Left ventricle myocardium inferior (tissue), 1 donor: ENCODE results near the gene LTBP4. TPM values are rescaled to one million over a fixed set of nuclear protein-coding genes. Genes with fewer than 3 reads are reported as not detected.

Experiments
- DNase-seq: peaks from one replicate; pipeline ENCODE4 v3.0.0-alpha.2; 2020
- H3K27ac ChIP-seq: fragments of 200-600 bp; replicated peaks from 2 replicates; pipeline ENCODE4 v1.8.0; 2021
- H3K27me3 ChIP-seq: fragments of 200-600 bp; 2 replicates; pipeline ENCODE4 v1.8.0; 2021; ENCODE audit warnings: low read depth
- H3K36me3 ChIP-seq: fragments of 200-600 bp; 2 replicates; pipeline ENCODE4 v1.8.0; 2021
- H3K4me1 ChIP-seq: fragments of 200-600 bp; 2 replicates; pipeline ENCODE4 v1.8.0; 2021
- H3K4me3 ChIP-seq: fragments of 200-600 bp; 2 replicates; pipeline ENCODE4 v1.8.0; 2021; ENCODE audit warnings: mild to moderate bottlenecking, moderate library complexity
- H3K9me3 ChIP-seq: fragments of 200-600 bp; replicated peaks from 2 replicates; pipeline ENCODE4 v1.8.0; 2021
- intact Hi-C: fragments of 100-400 bp; cut with micrococcal nuclease; formaldehyde crosslinking; loops from one replicate; pipeline ENCODE4 v1.11.0; 2022
- total RNA-seq: library from RNA; stranded (reverse); fragmentation: NEBNext Ultra II Directional; extraction: Animal tissue kit (Norgen Biotek cat#: 25700); gene quantifications from one replicate; pipeline ENCODE4 v1.2.1, GENCODE V29; 2021
- TF ChIP-seq, protein P1 (sequence below): fragments of 200-600 bp; IDR thresholded peaks from 2 replicates; pipeline ENCODE4 v1.8.0; 2021; ENCODE audit warnings: antibody characterized with exemption, mild to moderate bottlenecking, borderline replicate concordance
- donor health status: DM: no; HTN: yes; CAD: no; lungs with severe emphysema.

LTBP4 gene
- total RNA-seq, 1 donor from 2014 or later = 260 TPM

DNA sequence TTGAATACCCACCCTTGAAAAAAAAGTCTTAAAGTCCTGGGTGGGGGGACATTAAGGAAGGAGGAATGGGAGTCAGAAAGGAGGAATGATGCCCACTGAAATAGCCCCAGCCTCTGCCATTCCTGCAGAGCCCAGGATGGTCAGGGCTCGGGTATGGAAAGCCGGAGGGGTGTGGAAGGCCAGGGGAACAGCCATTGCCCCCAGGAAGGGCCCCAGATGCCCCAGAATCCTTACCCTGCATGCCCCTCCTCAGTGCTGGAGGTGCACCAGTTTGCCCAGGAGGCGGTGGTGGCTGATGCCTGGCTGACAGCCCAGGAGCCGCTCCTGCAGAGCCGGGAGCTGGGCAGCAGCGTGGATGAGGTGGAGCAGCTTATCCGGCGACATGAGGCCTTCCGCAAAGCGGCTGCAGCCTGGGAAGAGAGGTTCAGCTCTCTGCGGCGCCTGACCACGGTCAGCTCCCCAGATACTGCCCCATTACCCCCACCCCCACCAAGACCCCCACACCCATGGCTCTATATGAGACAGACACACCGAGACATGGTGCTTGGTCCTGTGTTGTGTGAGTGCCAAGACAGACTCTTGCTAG is 35.2 kb upstream of the LTBP4 start:
- H3K27ac ChIP-seq = no peak overlapping the region
- H3K36me3 ChIP-seq = no peaks in the 10 kb centered on the region
- peaks cover 14% of the 10 kb centered on the region for H3K4me1 ChIP-seq
- H3K4me3 ChIP-seq = no peak overlapping the region
- DNase-seq = no peak
- no peaks in the 10 kb centered on the region for H3K9me3 ChIP-seq
- intact Hi-C loops = no loop called here
- TF ChIP-seq, protein P1, sequence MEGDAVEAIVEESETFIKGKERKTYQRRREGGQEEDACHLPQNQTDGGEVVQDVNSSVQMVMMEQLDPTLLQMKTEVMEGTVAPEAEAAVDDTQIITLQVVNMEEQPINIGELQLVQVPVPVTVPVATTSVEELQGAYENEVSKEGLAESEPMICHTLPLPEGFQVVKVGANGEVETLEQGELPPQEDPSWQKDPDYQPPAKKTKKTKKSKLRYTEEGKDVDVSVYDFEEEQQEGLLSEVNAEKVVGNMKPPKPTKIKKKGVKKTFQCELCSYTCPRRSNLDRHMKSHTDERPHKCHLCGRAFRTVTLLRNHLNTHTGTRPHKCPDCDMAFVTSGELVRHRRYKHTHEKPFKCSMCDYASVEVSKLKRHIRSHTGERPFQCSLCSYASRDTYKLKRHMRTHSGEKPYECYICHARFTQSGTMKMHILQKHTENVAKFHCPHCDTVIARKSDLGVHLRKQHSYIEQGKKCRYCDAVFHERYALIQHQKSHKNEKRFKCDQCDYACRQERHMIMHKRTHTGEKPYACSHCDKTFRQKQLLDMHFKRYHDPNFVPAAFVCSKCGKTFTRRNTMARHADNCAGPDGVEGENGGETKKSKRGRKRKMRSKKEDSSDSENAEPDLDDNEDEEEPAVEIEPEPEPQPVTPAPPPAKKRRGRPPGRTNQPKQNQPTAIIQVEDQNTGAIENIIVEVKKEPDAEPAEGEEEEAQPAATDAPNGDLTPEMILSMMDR = no peak
- peaks cover 79% of the 10 kb centered on the region for H3K27me3 ChIP-seq

DNA sequence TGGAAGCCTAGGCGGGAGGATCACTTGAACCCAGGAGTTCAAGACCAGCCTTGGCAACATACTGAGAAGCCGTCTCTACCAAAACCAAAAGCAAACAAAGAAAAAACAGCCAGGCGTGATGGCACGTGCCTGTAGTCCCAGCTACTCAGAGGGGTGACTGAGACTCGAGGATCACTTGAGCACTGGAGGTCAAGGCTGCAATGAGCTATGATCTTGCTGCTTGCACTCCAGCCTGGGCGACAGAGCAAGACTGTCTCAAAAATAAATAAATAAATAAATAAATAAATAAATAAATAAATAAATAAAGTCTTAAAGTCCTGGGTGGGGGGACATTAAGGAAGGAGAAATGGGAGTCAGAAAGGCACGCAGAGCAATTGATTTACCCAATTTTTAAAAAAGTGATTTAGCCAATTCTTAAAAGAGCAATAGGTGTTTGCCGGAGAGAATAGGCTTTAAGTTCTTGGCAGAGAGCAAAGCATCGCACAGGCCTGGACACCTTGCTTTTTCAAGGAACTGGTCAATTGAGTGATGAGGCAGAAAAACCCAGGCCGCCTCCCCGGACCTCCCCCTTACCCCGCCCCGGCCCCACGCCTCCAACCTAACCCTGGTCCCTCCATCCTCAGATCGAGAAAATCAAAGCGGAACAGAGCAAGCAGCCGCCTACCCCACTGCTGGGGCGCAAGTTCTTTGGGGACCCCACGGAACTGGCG is 34.0 kb upstream of the LTBP4 start:
- no peaks in the 10 kb centered on the region for H3K36me3 ChIP-seq
- H3K4me1 ChIP-seq = peaks cover 14% of the 10 kb centered on the region
- peaks cover 67% of the 10 kb centered on the region for H3K27me3 ChIP-seq
- no peaks in the 10 kb centered on the region for H3K9me3 ChIP-seq
- DNase-seq = no peak
- no peak overlapping the region for H3K27ac ChIP-seq
- TF ChIP-seq, protein P1 = no peak
- intact Hi-C loops = no loop called here
- peak overlapping the region; percentile 52 for H3K4me3 ChIP-seq

DNA sequence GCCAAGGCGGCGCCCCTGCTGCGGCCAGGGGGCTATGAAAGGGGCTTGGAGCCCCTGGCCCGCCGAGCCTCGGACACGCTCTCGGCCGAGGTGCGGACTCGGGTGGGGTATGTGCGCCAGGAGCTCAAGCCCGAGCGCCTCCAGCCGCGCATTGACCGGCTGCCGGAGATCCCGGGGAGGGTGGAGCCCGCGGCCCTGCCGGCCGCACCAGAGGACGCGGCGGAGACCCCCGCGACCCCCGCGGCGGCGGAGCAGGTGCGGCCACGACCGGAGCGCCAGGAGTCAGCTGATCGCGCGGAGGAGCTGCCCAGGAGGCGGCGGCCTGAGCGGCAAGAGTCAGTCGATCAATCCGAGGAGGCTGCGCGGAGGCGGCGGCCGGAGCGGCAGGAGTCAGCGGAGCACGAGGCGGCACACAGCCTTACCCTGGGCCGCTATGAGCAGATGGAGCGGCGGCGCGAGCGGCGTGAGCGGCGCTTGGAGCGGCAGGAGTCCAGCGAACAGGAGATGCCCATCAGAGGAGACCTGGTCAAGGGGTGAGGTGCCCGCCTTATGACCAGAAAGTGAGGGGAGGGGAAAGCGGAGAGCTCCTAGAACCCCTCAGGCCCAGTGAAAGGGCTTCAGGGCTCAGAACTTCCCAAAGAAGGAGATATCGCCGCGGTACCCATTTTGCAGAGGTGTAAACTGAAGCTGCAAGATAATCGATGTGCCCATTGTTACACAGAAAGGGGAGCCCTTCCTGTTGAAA is 33.2 kb upstream of the LTBP4 start:
- peaks cover 60% of the 10 kb centered on the region for H3K27me3 ChIP-seq
- intact Hi-C loops = no loop called here
- H3K36me3 ChIP-seq = no peaks in the 10 kb centered on the region
- TF ChIP-seq, protein P1 = no peak
- peaks cover 14% of the 10 kb centered on the region for H3K4me1 ChIP-seq
- no peaks in the 10 kb centered on the region for H3K9me3 ChIP-seq
- H3K4me3 ChIP-seq = peak overlapping the region; percentile 52
- H3K27ac ChIP-seq = no peak overlapping the region
- DNase-seq = no peak

- Histone ChIP-seq H3K27ac (peak overlapping the region; percentile 33), H3K4me3 (peak overlapping the region; percentile 60), H3K9me3 (no peaks in the 10 kb centered on the region), H3K4me1 (peaks cover 14% of the 10 kb centered on the region), H3K27me3 (peaks cover 34% of the 10 kb centered on the region), H3K36me3 (no peaks in the 10 kb centered on the region)
- DNase-seq = peak; percentile 99
- TF ChIP-seq, protein P1 = no peak
- intact Hi-C loops = no loop called here
Measured at GRCh38 chr19:40570313-40571004, 30.7 kb upstream of the LTBP4 start.

DNA sequence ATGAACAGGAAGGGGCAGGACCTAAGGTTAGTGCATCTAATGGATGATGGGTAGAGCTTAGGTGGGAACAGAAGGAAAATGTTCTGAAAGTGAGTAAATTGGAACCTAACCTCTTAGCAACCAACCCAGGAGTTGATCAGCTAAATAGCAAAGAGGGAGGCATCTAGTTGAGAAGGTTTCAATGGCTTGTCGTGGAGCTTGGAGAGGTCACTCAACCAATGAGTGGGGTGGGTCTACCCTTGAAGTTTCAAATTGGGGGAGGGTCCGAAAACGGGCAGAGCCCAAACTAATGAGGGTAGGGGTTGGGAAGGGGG is 30.2 kb upstream of the LTBP4 start:
- Histone ChIP-seq H3K27ac (no peak overlapping the region), H3K4me3 (peak overlapping the region; percentile 60), H3K9me3 (no peaks in the 10 kb centered on the region), H3K4me1 (peaks cover 16% of the 10 kb centered on the region), H3K27me3 (peaks cover 29% of the 10 kb centered on the region), H3K36me3 (no peaks in the 10 kb centered on the region)
- intact Hi-C loops = no loop called here
- no peak for DNase-seq
- TF ChIP-seq, protein P1 = no peak
